ENCODE data around the gene TMTC2. TPM values are rescaled to one million over a fixed set of nuclear protein-coding genes. Genes with fewer than 3 reads are reported as not detected.

Gene TMTC2
- total RNA-seq, 2 experiments from 2014 or later = 2.5 to 3.1 TPM

DNA sequence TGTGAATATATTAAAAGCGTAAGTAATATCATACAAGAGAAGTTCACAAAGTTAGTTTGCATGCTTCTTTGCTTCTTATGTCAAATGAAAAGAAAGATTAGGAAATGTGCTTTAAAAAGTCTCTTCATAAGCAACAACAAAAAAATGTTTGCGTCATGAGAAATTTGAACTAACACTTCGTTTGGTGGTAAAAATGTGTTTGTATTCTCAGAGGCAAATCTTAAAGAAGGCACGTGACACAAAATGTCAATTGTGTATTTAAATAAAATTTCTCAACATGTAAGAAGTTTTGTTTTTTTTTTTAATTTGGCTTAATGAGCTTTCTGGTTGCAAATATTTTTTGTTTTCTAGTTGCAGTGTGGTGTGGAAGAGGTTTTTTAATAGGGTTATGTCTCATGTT is 93.8 kb downstream of the TMTC2 start:
- CTCF ChIA-PET = no interaction called here

DNA sequence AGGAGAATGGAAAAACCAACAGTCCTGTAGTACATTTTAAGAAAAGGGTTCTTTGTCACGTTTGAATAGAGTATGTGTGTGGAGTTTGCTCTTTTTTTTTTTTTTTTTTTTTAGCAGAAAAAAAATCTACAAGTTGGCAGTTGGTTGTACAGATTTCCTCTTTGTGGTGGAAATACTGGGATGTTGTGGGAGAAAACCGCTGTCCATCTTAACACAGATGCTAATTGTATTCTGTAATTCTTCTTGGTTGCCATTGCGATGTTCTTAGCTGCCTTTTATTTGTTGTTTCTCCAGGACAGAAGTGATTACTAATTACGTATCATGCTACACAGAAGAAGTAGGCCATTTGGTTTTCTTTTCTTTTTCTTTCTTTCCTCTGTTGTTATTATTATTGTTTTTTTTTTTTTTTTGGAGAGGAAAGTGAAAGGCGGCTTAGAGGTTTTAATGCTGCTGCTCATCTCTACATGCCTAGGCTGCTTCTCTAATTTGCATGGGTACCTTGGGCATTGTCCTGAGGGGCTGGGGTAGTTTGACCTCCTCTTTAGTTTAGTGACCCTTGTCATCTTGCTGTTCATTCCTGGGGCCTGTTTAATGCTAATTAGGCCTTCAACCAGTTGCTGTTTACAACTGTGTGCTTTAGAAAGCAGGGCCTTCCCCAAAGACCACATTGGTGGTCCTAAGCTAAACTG is 94.7 kb downstream of the TMTC2 start:
- POLR2A ChIA-PET = no interaction called here

More for the DNA sequence above, 93.8 kb downstream of the TMTC2 start:
- no peaks in the 10 kb centered on the region for H3K9me3 Mint-ChIP-seq
- POLR2A ChIA-PET = no interaction called here
- ATAC-seq = no peak
- H3K27ac Mint-ChIP-seq = no peak overlapping the region
- H3K36me3 Mint-ChIP-seq (ENCODE audit: low read depth) = no peaks in the 10 kb centered on the region
- DNase-seq = no peak
- intact Hi-C loops (cut with micrococcal nuclease) = no loop called here
- H3K4me1 Mint-ChIP-seq (ENCODE audit: low read depth) = no peaks in the 10 kb centered on the region
- no peaks in the 10 kb centered on the region for H3K27me3 Mint-ChIP-seq
- no peak overlapping the region for H3K4me3 Mint-ChIP-seq
- TF ChIP-seq, protein P1, sequence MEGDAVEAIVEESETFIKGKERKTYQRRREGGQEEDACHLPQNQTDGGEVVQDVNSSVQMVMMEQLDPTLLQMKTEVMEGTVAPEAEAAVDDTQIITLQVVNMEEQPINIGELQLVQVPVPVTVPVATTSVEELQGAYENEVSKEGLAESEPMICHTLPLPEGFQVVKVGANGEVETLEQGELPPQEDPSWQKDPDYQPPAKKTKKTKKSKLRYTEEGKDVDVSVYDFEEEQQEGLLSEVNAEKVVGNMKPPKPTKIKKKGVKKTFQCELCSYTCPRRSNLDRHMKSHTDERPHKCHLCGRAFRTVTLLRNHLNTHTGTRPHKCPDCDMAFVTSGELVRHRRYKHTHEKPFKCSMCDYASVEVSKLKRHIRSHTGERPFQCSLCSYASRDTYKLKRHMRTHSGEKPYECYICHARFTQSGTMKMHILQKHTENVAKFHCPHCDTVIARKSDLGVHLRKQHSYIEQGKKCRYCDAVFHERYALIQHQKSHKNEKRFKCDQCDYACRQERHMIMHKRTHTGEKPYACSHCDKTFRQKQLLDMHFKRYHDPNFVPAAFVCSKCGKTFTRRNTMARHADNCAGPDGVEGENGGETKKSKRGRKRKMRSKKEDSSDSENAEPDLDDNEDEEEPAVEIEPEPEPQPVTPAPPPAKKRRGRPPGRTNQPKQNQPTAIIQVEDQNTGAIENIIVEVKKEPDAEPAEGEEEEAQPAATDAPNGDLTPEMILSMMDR (IDR thresholded peaks at IDR 0.05) = no peak

GRCh38 chr12:82783435-82783834 is 96.7 kb downstream of the TMTC2 start:
- Mint-ChIP-seq H3K36me3 (ENCODE audit: low read depth) (no peaks in the 10 kb centered on the region), H3K4me1 (ENCODE audit: low read depth) (no peaks in the 10 kb centered on the region), H3K4me3 (no peak overlapping the region), H3K9me3 (no peaks in the 10 kb centered on the region), H3K27me3 (no peaks in the 10 kb centered on the region), H3K27ac (no peak overlapping the region)
- CTCF ChIA-PET = interaction anchor here (1.7 to 1.9 kb wide), 2 partner anchors 10 to 20 kb away, joined by 4 read pairs; no protein-coding TSS in a partner anchor
- POLR2A ChIA-PET = no interaction called here
- intact Hi-C loops (cut with micrococcal nuclease) = no loop called here
- no peak for ATAC-seq
- DNase-seq = no peak
- TF ChIP-seq, protein P1 (IDR thresholded peaks at IDR 0.05) = no peak

More for the DNA sequence above, 94.7 kb downstream of the TMTC2 start:
- CTCF ChIA-PET = interaction anchor here (1.9 kb wide), 1 partner anchor 12 kb away, joined by 4 read pairs; no protein-coding TSS in a partner anchor
- Mint-ChIP-seq H3K27me3 (no peaks in the 10 kb centered on the region), H3K9me3 (no peaks in the 10 kb centered on the region), H3K36me3 (ENCODE audit: low read depth) (no peaks in the 10 kb centered on the region), H3K27ac (no peak overlapping the region), H3K4me1 (ENCODE audit: low read depth) (no peaks in the 10 kb centered on the region), H3K4me3 (no peak overlapping the region)
- DNase-seq (no peak), ATAC-seq (no peak)
- intact Hi-C loops (cut with micrococcal nuclease) = no loop called here
- TF ChIP-seq, protein P1 (IDR thresholded peaks at IDR 0.05) = no peak

DNA sequence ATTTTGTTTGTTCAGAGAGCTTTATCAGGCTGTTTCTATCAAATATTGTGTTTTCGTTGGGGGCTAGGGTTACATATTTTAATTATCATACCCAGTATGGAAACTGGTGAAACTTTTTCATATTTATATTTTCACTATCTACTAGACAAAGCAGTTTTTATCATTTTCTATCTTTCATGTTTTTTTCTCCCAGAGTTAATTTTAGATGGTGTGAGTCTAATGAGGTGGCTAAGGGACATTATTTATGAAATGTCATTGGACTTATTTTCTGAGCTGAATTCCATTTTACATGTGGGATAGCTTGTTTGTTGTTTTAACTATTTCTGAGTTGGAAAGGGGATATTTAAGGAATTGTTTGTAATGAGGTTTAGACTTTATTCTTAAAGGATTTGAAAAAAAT is 100.3 kb downstream of the TMTC2 start:
- no peaks in the 10 kb centered on the region for H3K4me1 Mint-ChIP-seq (ENCODE audit: low read depth)
- DNase-seq = no peak
- H3K9me3 Mint-ChIP-seq = no peaks in the 10 kb centered on the region
- ATAC-seq = no peak
- ChIA-PET CTCF (no interaction called here), POLR2A (no interaction called here)
- no peak overlapping the region for H3K4me3 Mint-ChIP-seq
- H3K27ac Mint-ChIP-seq = no peak overlapping the region
- intact Hi-C loops (cut with micrococcal nuclease) = no loop called here
- TF ChIP-seq, protein P1 (IDR thresholded peaks at IDR 0.05) = no peak
- no peaks in the 10 kb centered on the region for H3K27me3 Mint-ChIP-seq
- no peaks in the 10 kb centered on the region for H3K36me3 Mint-ChIP-seq (ENCODE audit: low read depth)

DNA sequence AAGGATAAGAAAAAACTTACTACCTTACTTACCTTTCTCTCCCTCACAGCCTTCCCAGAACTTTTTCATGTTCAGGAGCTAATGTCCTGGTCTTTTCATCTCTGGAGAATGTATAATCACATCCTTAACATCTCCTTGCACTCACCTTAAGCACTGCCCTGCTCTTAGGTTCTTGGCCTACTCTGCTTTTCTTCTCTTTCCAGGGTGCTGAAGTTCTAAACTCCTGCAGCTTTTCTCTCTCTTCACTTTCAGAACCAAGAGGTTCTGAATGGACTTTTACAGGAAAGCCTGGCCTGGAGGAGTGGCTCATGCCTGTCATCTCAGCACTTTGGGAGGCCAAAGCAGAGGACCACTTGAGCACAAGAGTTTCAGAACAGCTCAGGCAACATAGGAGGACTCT is 101.9 kb downstream of the TMTC2 start:
- Mint-ChIP-seq H3K4me1 (ENCODE audit: low read depth) (no peaks in the 10 kb centered on the region), H3K4me3 (no peak overlapping the region), H3K27ac (no peak overlapping the region), H3K36me3 (ENCODE audit: low read depth) (no peaks in the 10 kb centered on the region), H3K27me3 (no peaks in the 10 kb centered on the region), H3K9me3 (no peaks in the 10 kb centered on the region)
- ChIA-PET CTCF (no interaction called here), POLR2A (no interaction called here)
- DNase-seq (no peak), ATAC-seq (no peak)
- TF ChIP-seq, protein P1 (IDR thresholded peaks at IDR 0.05) = no peak
- intact Hi-C loops (cut with micrococcal nuclease) = no loop called here

Measured in activated CD8-positive, alpha-beta T cell treated with anti-CD3 and anti-CD28 coated beads for 36 hours (primary cell).